HepG2 (cell line): Measurements from ENCODE around the gene TAS1R3. TPM values are rescaled to one million over a fixed set of nuclear protein-coding genes. Genes with fewer than 3 reads are reported as not detected.

Source experiments
- ATAC-seq: fragments of 200-7000 bp; cut with Tn5 transposase; 3 replicates; pipeline ENCODE4 v1.9.1; 2020; ENCODE audit warnings: mild to moderate bottlenecking, moderate library complexity
- BruUV-seq: library from RNA; stranded (reverse); fragments of 400-500 nt; replicated peaks from 2 replicates; lab custom pipeline; 2021; lab: Mats Ljungman, UMichigan
- CTCF ChIA-PET: fragments of 300-600 bp; formaldehyde crosslinking; extraction: SDS; loops from one replicate; lab custom pipeline; 2021; ENCODE audit warnings: low total read pairs, inconsistent platforms, low intra/inter-chr PET ratio; lab: Yijun Ruan, JAX
- POLR2A ChIA-PET: fragments of 350-600 bp; sonication (Branson Sonifier 250); formaldehyde crosslinking; loops from one replicate; lab custom pipeline; 2020; ENCODE audit warnings: antibody characterized with exemption, inconsistent platforms; lab: Yijun Ruan, JAX
- DNase-seq: peaks from one replicate; pipeline ENCODE4 v3.0.0-alpha.2; 2015; ENCODE audit warnings: low spot score
- FAIRE-seq: peaks from 3 replicates; lab custom pipeline; 2011; peaks lifted over from hg19 to GRCh38; lab: Jason Lieb, UNC
- H2AFZ ChIP-seq: one replicate; pipeline ENCODE4 v1.6.1; 2011; ENCODE audit warnings: low read length, inconsistent platforms
- H3K27ac ChIP-seq: fragments of 300-600 bp; 3 replicates; pipeline ENCODE4 v1.8.0; 2011; ENCODE audit warnings: mixed run types, mild to moderate bottlenecking, mixed read lengths, low read length, inconsistent platforms; ENCODE audit not compliant: insufficient read depth; ENCODE audit errors: extremely low read length
- H3K27me3 ChIP-seq, 2 experiments: fragments of 200-600 bp in 1 of 2; 2 replicates in 1 of 2; 3 replicates in 1 of 2; pipeline versions ENCODE4 v1.6.0 to v1.8.0; 2011; ENCODE audit warnings: low read length in 2 of 2, mild to moderate bottlenecking in 2 of 2, moderate library complexity in 2 of 2, inconsistent platforms in 1 of 2; ENCODE audit not compliant: insufficient read depth in 2 of 2, control insufficient read depth in 1 of 2
- H3K36me3 ChIP-seq, 2 experiments: fragments of 200-600 bp in 1 of 2; replicated peaks in 1 of 2; 2 replicates in 1 of 2; 3 replicates in 1 of 2; pipeline versions ENCODE4 v1.5.1 to v1.8.0; 2011; ENCODE audit warnings: low read length in 2 of 2, inconsistent platforms in 1 of 2; ENCODE audit not compliant: insufficient read depth in 2 of 2, control insufficient read depth in 1 of 2
- H3K4me1 ChIP-seq: 2 replicates; pipeline ENCODE4 v1.5.1; 2012; ENCODE audit warnings: low read length, inconsistent platforms; ENCODE audit not compliant: insufficient read depth
- H3K4me2 ChIP-seq: 2 replicates; pipeline ENCODE4 v1.6.0; 2011; ENCODE audit warnings: low read depth, low read length, inconsistent platforms
- H3K4me3 ChIP-seq, 3 experiments: fragments of 200-600 bp in 1 of 3; sonication (generic), shearing (Covaris generic) in 1 of 3; replicated peaks in 1 of 3; 2 replicates each; pipeline ENCODE4 v1.5.1; 2011 to 2016; ENCODE audit warnings: low read length in 3 of 3, inconsistent platforms in 2 of 3, low read depth in 2 of 3, mild to moderate bottlenecking in 2 of 3, control low read depth in 1 of 3, mixed read lengths in 1 of 3; ENCODE audit not compliant: insufficient read depth in 1 of 3
- H3K79me2 ChIP-seq: one replicate; pipeline ENCODE4 v1.6.1; 2011; ENCODE audit warnings: low read length, inconsistent platforms; ENCODE audit not compliant: insufficient read depth
- H3K9ac ChIP-seq: 2 replicates; pipeline ENCODE4 v1.6.0; 2011; ENCODE audit warnings: mild to moderate bottlenecking, low read depth, low read length, inconsistent platforms; ENCODE audit not compliant: insufficient read depth
- H3K9me3 ChIP-seq: 2 replicates; pipeline ENCODE4 v1.5.1; 2012; ENCODE audit warnings: mild to moderate bottlenecking, low read length
- H4K20me1 ChIP-seq: 2 replicates; pipeline ENCODE4 v1.6.0; 2011; ENCODE audit warnings: inconsistent platforms, mild to moderate bottlenecking, low read length, moderate library complexity; ENCODE audit not compliant: insufficient read depth
- AGO2 ChIP-seq: fragments of 200-400 bp; formaldehyde crosslinking; optimal IDR thresholded peaks from 2 replicates; pipeline ENCODE3; 2017; ENCODE audit warnings: mild to moderate bottlenecking, low read depth, low read length, moderate library complexity
- CBFB ChIP-seq: sonication (generic); formaldehyde crosslinking; IDR thresholded peaks from 2 replicates; pipeline ENCODE4 v1.4.0; 2020; ENCODE audit warnings: missing genetic modification reagents
- CHCHD3 ChIP-seq: sonication (generic); formaldehyde crosslinking; IDR thresholded peaks from 2 replicates; pipeline ENCODE4 v1.8.0; 2022; ENCODE audit warnings: mild to moderate bottlenecking, missing genetic modification reagents, moderate library complexity
- ETV6 ChIP-seq: sonication (generic); formaldehyde crosslinking; conservative IDR thresholded peaks from 2 replicates; pipeline ENCODE4 v1.4.0; 2020; ENCODE audit warnings: missing genetic modification reagents
- FOXC1 ChIP-seq: sonication (generic); formaldehyde crosslinking; IDR thresholded peaks from 2 replicates; pipeline ENCODE4 v1.8.0; 2022; ENCODE audit warnings: mild to moderate bottlenecking, missing genetic modification reagents, borderline replicate concordance
- HMGXB4 ChIP-seq, 2 experiments: sonication (generic) in 1 of 2; formaldehyde crosslinking in 1 of 2; IDR thresholded peaks; 2 replicates each; pipeline versions ENCODE4 v1.4.0 to v1.6.1; 2018 to 2020; ENCODE audit warnings: missing genetic modification reagents in 2 of 2, borderline replicate concordance in 1 of 2, low read depth in 1 of 2, mild to moderate bottlenecking in 1 of 2, missing biosample characterization in 1 of 2
- HNRNPK ChIP-seq: fragments of 200-400 bp; formaldehyde crosslinking; IDR thresholded peaks from 2 replicates; pipeline ENCODE4 v1.6.1; 2018; ENCODE audit warnings: low read length, low read depth, moderate library complexity, mild to moderate bottlenecking; ENCODE audit not compliant: poor library complexity, severe bottlenecking
- KDM4B ChIP-seq: sonication (generic); formaldehyde crosslinking; IDR thresholded peaks from 2 replicates; pipeline ENCODE4 v1.4.0; 2020; ENCODE audit warnings: missing genetic modification reagents
- NFE2 ChIP-seq: sonication (generic); formaldehyde crosslinking; IDR thresholded peaks from 2 replicates; pipeline ENCODE4 v1.4.0; 2020; ENCODE audit warnings: missing genetic modification reagents
- NONO ChIP-seq, 2 experiments: fragments of 450-650 bp in 1 of 2; sonication (generic) in 1 of 2; formaldehyde crosslinking in 1 of 2; IDR thresholded peaks in 1 of 2; conservative IDR thresholded peaks in 1 of 2; 2 replicates each; pipeline versions ENCODE4 v1.6.1 to v1.8.0; 2017 to 2022; ENCODE audit warnings: mild to moderate bottlenecking in 1 of 2, missing genetic modification reagents in 1 of 2, moderate library complexity in 1 of 2
- RAD21 ChIP-seq: fragments of 450-650 bp; formaldehyde crosslinking; IDR thresholded peaks from 2 replicates; pipeline ENCODE4 v1.5.0; 2020; ENCODE audit warnings: mild to moderate bottlenecking
- ZKSCAN8 ChIP-seq: IDR thresholded peaks from 2 replicates; pipeline ENCODE4 v1.6.1; 2016; ENCODE audit warnings: borderline replicate concordance, missing genetic modification reagents, missing compliant biosample characterization
- ZNF235 ChIP-seq: sonication (generic); formaldehyde crosslinking; IDR thresholded peaks from 2 replicates; pipeline ENCODE4 v1.8.1; 2023; ENCODE audit warnings: mild to moderate bottlenecking, missing genetic modification reagents, borderline replicate concordance
- ZNF556 ChIP-seq: sonication (generic); formaldehyde crosslinking; IDR thresholded peaks from 2 replicates; pipeline ENCODE4 v1.4.0; 2020; ENCODE audit warnings: mild to moderate bottlenecking, missing genetic modification reagents, borderline replicate concordance
- ZNF569 ChIP-seq: sonication (generic); formaldehyde crosslinking; IDR thresholded peaks from 2 replicates; pipeline ENCODE4 v1.5.0; 2020; ENCODE audit warnings: mild to moderate bottlenecking, missing genetic modification reagents, moderate library complexity, borderline replicate concordance
- WGBS: methylation state at CpG from one replicate; pipeline ENCODE4 v1.1.6; 2017; ENCODE audit warnings: low lambda C conversion rate; 5-methylcytosine and 5-hydroxymethylcytosine counted together
- in situ Hi-C: cut with HindIII; loops from 2 replicates; pipeline ENCODE4 v1.10.0; 2017; ENCODE audit warnings: low pct_unique_long_range_greater_than_20kb; ENCODE audit not compliant: extremely low pct_ligation_motif_present
- intact Hi-C: fragments of 100-400 bp; cut with micrococcal nuclease; formaldehyde crosslinking; loops from one replicate; pipeline ENCODE4 v1.10.0; 2022; ENCODE audit not compliant: unreplicated experiment
- polyA plus RNA-seq, 8 experiments: library from polyadenylated mRNA; depleted of rRNA in 3 of 8; stranded (reverse) in 7 of 8; unstranded in 1 of 8; fragments of >200 nt; fragmentation: Illumina TruSeq in 4 of 8; extraction: Trizol in 4 of 8; gene quantifications; 2 replicates each; pipeline versions ENCODE4 v1.2.1 to v1.2.3, GENCODE V29; 2011 to 2016; ENCODE audit warnings: low read depth in 4 of 8, missing spikeins in 1 of 8, mixed read lengths in 1 of 8; ENCODE audit not compliant: insufficient read depth in 1 of 8
- total RNA-seq, 5 experiments: library from RNA; depleted of rRNA; stranded (reverse); fragments of >200 nt; fragmentation: Illumina TruSeq; extraction: Trizol; gene quantifications; 2 replicates each; pipeline ENCODE4 v1.2.3, GENCODE V29; 2016; ENCODE audit warnings: low read depth in 1 of 5

TAS1R3 gene
- total and polyA plus RNA-seq, 2 of the 13 experiments (the other 11 are each of a cell fraction or from before 2014, with no cell fraction given), result 0.13 to 0.15 TPM

- TF ChIP-seq ZNF556 (no peak), FOXC1 (CRISPR knock-in tag) (no peak), KDM4B (CRISPR knock-in tag) (no peak)
Measured at GRCh38 chr1:1322418-1322817, 8.7 kb upstream of the TAS1R3 start (continued).

- H3K27me3 ChIP-seq, result no peaks in the 10 kb centered on the region
- ChIA-PET CTCF (no interaction called here), POLR2A (no interaction called here)
- no peaks in the 10 kb centered on the region for H3K9me3 ChIP-seq
- H3K27ac ChIP-seq, result no peak overlapping the region
- DNase-seq (no peak), ATAC-seq (no peak), FAIRE-seq (no peak)
- H3K79me2 ChIP-seq, result peaks cover 52% of the 10 kb centered on the region
- 71% methylated on average over 3 of the region's 10 CpGs for WGBS
- peaks cover 7 to 23% of the 10 kb centered on the region in 2 experiments; a peak in 4 of 5 replicates for H3K36me3 ChIP-seq
- no peak overlapping the region for H2AFZ ChIP-seq
- peak overlapping the region in 2 of 3 experiments; percentile 54 to 99; a peak in 4 of 6 replicates for H3K4me3 ChIP-seq
- peak overlapping the region; percentile 54; the same call in 1 of the 2 replicates for H3K9ac ChIP-seq
- no TSS peak for BruUV-seq
- peaks cover 10% of the 10 kb centered on the region; the same call in 1 of the 2 replicates for H4K20me1 ChIP-seq
- intact Hi-C loops (no loop called here), in situ Hi-C loops (no loop called here)
- peak overlapping the region; percentile 70 for H3K4me2 ChIP-seq
- TF ChIP-seq AGO2 (peak; percentile 42), ZNF569 (no peak)
- H3K4me1 ChIP-seq, result peaks cover 23% of the 10 kb centered on the region
Measured at GRCh38 chr1:1322952-1323351, 8.1 kb upstream of the TAS1R3 start.

GRCh38 chr1:1324084-1324523 is 7.0 kb upstream of the TAS1R3 start:
- Histone ChIP-seq H3K36me3 (peaks cover 8 to 16% of the 10 kb centered on the region in 2 experiments; a peak in 4 of 5 replicates), H3K27me3 (no peaks in the 10 kb centered on the region), H3K79me2 (peaks cover 52% of the 10 kb centered on the region), H2AFZ (no peak overlapping the region), H3K4me2 (peak overlapping the region; percentile 67), H3K27ac (peak overlapping the region; percentile 69), H3K4me3 (peak overlapping the region; percentile 68 to 99 (median 95); a peak in 5 of 6 replicates), H3K9me3 (no peaks in the 10 kb centered on the region), H3K4me1 (peaks cover 23% of the 10 kb centered on the region), H3K9ac (peak overlapping the region; percentile 96), H4K20me1 (peaks cover 5% of the 10 kb centered on the region; the same call in 1 of the 2 replicates)
- BruUV-seq, result no TSS peak
- ChIA-PET CTCF (no interaction called here), POLR2A (no interaction called here)
- DNase-seq (no peak), ATAC-seq (peak; percentile 3), FAIRE-seq (no peak)
- WGBS, result no CpG with 5 or more reads among the region's 41 CpGs
- in situ Hi-C loops (no loop called here), intact Hi-C loops (loop anchor here (2.0 kb wide), 1 partner anchor 21 kb away; no protein-coding TSS in a partner anchor)
- peak; percentile 34; the same call in 1 of the 2 replicates for TF ChIP-seq ETV6 (CRISPR knock-in tag)
- TF ChIP-seq NONO (IDR thresholded peaks at IDR 0.05), result no peak
- TF ChIP-seq NONO (CRISPR knock-in tag; conservative IDR thresholded peaks at IDR 0.05), result 0 out of 2 replicates have a peak, but pooled peaks have one; percentile 59
- 0 out of 2 replicates have a peak, but pooled peaks have one; percentile 18 for TF ChIP-seq RAD21 (CRISPR knock-in tag)
- peak in 1 of 2 experiments; percentile 7; a peak in 1 of 4 replicates for TF ChIP-seq HMGXB4 (CRISPR knock-in tag; IDR thresholded peaks at IDR 0.05; ENCODE audit: borderline replicate concordance in 1 of 2, low read depth in 1 of 2)
- no peak for TF ChIP-seq ZKSCAN8 (CRISPR knock-in tag)
- no peak for TF ChIP-seq NFE2
- 0 out of 2 replicates have a peak, but pooled peaks have one; percentile 10 for TF ChIP-seq ZNF235
- TF ChIP-seq HNRNPK, result peak; percentile 96
- TF ChIP-seq CHCHD3, result peak; percentile 16; the same call in 1 of the 2 replicates
- TF ChIP-seq CBFB (CRISPR knock-in tag), result 0 out of 2 replicates have a peak, but pooled peaks have one; percentile 12
